Choroid plexus epithelial cell (primary cell): Measurements from ENCODE around the gene U2AF1L4.

Experiments
- DNase-seq: peaks from one replicate; pipeline ENCODE4 v3.0.0-alpha.2; 2010; ENCODE audit warnings: low read depth
- H3K4me3 ChIP-seq: 2 replicates; pipeline ENCODE4 v1.5.1; 2011; ENCODE audit warnings: low read depth, mild to moderate bottlenecking, control low read depth, low read length, moderate library complexity
- CTCF ChIP-seq: conservative IDR thresholded peaks from 2 replicates; pipeline ENCODE4 v1.5.1; 2011; ENCODE audit warnings: low read depth, mild to moderate bottlenecking, control low read depth, inconsistent platforms, low read length, moderate library complexity

U2AF1L4 gene

GRCh38 chr19:35731779-35732405 is 13.3 kb downstream of the U2AF1L4 start:
- TF ChIP-seq CTCF, result no peak
- no peak for DNase-seq
- no peak overlapping the region for H3K4me3 ChIP-seq

- no peak overlapping the region for H3K4me3 ChIP-seq
- no peak for TF ChIP-seq CTCF
- no peak for DNase-seq
These were observed 13.9 kb downstream of the U2AF1L4 start for GRCh38 chr19:35731353-35731752.

- H3K4me3 ChIP-seq, result no peak overlapping the region
- DNase-seq, result no peak
- no peak for TF ChIP-seq CTCF
These were observed 14.9 kb downstream of the U2AF1L4 start for GRCh38 chr19:35730326-35730725.

- no peak for DNase-seq
- no peak overlapping the region for H3K4me3 ChIP-seq
- no peak for TF ChIP-seq CTCF
These were observed 15.5 kb downstream of the U2AF1L4 start for GRCh38 chr19:35729763-35730162.

- no peak overlapping the region for H3K4me3 ChIP-seq
- DNase-seq, result no peak
- no peak for TF ChIP-seq CTCF
These were observed 16.2 kb downstream of the U2AF1L4 start for GRCh38 chr19:35729021-35729420.

GRCh38 chr19:35727956-35728706 is 17.1 kb downstream of the U2AF1L4 start:
- DNase-seq, result no peak
- no peak for TF ChIP-seq CTCF
- no peak overlapping the region for H3K4me3 ChIP-seq
